Stimulated activated CD8-positive, alpha-beta memory T cell treated with anti-CD3 and anti-CD28 coated beads, Interleukin-2, amount 100 ng/mL, for 1 hour (primary cell): ENCODE results near the gene ZKSCAN2.

ENCODE experiments used
- DNase-seq, 2 donors: peaks; one replicate each; pipeline ENCODE4 v3.0.0-alpha.2; 2020; ENCODE audit warnings: low read depth in 2 of 2

Gene ZKSCAN2

GRCh38 chr16:25223964-25224363 lies 33.7 kb downstream of the ZKSCAN2 start:
- no peak for DNase-seq

DNA sequence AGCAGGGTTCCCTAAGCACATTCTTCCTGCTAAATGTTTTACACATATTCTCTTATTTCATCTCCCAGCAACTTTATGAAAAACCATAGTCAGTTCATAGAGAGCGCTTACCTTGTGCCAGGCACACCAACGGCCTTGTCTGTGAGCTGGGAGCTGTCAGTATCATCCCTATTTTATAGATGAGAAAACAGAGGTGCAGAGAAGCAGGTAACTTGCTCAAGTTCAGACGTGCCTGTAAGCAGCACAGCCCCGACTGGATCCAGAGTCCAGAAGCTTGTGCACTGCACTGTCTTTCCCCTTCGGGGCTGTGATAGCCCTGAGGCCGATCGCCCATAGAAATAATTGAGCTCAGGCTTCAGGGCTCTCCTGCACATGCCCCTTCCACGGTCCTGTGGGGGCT lies 34.7 kb downstream of the ZKSCAN2 start:
- DNase-seq = no peak

DNA sequence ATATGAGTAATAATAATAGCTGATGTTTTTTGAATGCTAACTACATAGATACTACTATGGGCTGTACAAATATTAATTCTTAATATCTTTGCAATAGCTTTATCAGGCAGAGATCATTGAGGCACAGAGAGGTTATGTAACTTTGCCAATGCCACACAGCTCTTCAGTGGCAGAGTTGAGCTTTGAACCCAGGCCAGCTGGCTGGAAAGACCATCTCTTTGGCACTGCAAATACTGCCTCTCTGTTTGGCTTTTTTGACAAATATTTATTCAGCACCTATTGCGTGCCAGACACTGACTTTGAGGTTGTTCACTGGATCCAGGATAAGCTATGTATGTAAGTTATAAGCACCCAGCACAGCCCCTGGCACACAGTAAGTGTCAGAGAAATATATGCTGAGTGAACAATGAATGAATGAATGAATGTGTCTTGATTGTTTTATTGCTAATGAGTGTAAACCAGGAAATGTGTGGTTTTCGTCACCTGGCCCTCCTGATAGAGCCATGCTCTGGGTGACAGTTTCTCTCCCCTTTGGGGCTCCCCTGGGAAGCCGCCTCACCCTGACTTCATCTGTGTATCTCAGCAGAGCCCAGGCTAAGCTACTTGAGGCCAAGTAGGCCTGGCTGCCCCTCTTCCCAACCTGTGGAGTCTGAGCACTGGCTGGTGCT lies 38.4 kb downstream of the ZKSCAN2 start:
- DNase-seq = no peak

- DNase-seq = no peak
Observed at GRCh38 chr16:25217921-25218320, 39.7 kb downstream of the ZKSCAN2 start.

GRCh38 chr16:25217112-25217511 lies 40.5 kb downstream of the ZKSCAN2 start:
- no peak for DNase-seq

DNA sequence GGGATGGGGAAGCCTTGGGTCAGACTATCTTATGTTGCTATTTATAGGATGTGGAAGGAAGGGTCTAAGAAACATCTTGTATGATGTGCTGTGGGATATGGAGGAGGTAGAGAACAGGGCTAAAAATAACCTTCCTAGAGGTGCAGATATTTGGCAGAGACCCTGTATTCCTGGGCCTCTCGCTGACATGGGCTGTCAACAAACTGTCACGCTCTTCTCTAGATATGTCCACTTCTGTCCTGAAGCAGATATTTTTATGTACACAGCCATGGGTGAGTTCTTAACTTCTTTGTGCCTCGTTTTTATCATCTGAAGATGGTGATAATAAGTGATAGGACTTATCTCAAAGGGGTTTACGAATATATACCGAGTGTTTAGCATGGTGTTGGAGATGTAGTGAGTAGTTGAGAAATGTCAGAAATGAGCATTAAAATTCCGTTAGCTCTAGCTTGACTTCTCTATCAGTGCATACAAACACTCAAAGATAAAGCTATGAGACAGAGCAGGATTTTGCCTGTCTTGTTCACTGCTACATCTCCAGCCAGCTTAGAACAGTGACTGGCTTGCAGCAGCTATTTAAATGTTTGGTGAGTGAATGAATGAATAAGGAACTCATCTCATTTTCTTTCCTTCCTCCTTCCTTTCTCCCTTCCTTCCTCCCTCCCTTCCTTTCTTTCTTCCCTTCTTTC lies 43.8 kb downstream of the ZKSCAN2 start:
- no peak for DNase-seq

DNA sequence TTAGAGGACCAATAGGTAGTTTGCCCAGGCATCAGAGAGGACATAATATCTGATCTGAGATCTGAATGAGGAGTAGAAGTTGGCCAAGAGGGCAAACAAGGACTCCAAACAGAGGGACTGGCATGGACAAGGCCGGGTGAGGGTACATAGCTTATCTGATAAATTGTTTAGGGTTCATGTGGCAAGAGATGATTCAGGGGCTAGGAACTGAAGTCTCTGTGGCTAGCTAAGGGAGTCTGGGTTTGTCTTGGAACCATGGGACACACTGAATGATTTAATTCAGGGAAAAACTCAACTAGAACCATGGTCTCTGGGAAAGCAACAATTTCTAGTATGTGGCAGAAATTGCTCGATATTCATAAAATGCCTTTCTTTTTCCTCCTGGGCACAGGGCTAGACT lies 45.0 kb downstream of the ZKSCAN2 start:
- DNase-seq = no peak

DNA sequence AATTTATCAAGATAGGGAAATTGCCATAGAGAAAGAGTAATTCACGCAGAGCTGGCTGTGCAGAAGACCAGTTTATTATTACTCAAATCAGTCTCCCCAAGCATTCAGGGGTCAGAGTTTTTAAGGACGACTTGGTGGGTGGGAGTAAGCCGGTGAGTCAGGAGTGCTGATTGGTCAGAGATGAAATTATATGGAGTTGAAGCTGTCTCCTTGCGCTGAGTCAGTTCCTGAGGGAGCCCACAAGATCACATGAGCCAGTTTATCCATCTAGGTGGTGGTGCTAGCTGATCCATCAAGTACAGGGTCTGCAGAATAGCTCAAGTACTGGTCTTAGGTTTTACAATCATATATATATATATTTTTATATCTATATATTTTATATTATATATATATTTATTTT lies 46.9 kb downstream of the ZKSCAN2 start:
- DNase-seq = no peak

DNA sequence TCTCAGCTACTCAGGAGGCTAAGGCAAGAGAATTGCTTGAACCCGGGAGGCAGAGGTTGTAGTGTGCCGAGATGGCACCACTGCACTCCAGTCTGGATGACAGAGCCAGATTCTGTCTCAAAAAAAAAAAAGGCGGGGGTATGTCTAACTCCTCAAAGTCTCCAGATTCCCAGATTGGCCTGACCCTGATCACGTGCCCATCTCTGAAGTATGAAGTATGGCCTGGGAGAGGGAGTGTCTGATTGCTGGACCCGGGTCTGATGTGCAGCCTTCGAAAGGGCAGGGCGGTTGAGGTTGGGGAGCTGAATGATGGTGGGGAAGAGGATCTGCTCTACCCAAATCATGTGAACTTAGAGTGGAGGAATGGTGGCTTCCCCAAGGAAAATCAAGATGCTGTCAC lies 58.2 kb downstream of the ZKSCAN2 start:
- no peak for DNase-seq

DNA sequence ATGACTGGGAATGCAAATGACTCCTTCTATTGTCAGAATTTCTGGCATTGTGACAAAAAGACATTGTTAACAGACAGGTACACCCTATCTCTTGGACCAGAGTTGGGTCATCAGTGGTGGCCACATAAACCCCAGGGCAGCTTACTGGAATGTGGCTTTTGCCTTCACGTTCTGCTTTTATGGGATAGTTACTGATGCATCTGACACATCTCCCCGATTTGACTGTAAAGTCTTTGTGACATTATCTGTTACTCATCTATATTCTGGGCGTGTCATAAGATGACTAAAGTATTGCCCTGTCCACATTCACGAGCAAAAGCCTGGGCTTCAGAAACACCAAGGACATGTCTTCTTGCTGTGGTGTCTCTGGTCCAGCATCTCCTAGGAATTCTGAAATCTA lies 59.6 kb downstream of the ZKSCAN2 start:
- DNase-seq = no peak

DNA sequence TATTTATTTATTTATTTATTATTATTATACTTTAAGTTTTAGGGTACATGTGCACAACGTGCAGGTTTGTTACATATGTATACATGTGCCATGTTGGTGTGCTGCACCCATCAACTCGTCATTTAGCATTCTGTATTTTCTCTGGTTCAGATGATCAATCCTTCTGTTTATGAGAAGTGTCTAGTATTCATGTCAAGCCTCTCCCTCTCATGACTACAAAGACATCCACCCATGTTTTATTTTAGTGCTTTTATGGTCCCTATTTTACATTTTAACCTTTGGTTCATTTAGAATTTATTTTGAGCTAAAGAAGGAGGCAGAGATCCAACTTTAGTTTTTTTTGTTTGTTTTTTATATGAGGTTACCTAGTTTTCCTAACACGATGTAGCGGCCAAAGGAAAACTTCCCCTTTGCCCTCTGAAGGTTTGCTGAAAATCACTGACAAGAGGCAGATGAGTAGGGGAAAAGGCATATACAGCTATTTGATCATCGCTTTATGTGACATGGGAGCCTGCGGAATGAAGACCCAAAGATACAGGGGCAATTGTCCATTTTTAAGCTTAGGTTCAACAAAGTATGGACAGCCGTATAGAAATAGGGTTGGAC lies 63.3 kb downstream of the ZKSCAN2 start:
- no peak for DNase-seq

DNA sequence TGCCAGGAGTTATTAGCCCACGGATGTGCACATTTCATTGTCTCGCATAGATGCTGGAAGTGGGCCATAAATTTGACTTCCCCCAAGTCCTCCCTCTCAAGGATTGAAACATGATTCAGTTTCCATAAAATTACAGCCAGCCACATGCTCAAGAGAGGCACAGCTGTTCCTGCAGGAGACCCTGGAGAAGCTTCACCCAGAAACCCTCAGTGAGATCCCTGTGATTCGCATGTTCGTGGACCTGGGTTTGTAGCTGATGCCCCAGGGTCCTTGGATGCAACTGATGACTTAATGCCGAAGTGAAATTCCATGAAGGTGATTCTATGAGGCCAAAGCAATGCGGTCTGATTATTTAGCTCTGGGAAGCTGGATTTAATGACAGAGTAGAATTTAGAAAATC lies 65.5 kb downstream of the ZKSCAN2 start:
- DNase-seq = no peak

DNA sequence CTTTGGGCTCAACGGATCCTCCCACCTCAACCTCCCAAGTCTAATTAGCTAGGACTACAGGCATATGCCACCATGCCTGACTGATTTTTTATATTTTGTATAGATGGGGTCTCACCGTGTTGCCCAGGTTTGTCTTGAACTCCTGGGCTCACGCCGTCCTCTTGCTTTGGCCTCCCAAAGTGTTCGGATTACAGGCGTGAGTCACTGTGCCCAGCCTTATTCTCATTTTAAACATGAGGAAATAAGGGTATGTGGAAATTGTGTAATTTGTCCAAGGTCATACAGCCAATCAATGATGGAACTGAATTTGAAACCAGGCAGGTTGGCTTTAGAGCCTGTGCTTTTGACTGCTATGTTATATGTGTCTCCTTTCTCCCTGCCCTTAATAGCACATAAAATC lies 68.3 kb downstream of the ZKSCAN2 start:
- no peak for DNase-seq

- no peak for DNase-seq
Observed at GRCh38 chr16:25187491-25187795, 70.2 kb downstream of the ZKSCAN2 start.
